ENCODE results near the gene PRDX4. TPM values are rescaled to one million over a fixed set of nuclear protein-coding genes. Genes with fewer than 3 reads are reported as not detected.

PRDX4 gene
- total and polyA plus RNA-seq, 2 of the 8 experiments (the other 6 are each of a cell fraction or from before 2014, with no cell fraction given), result 130 TPM

DNA sequence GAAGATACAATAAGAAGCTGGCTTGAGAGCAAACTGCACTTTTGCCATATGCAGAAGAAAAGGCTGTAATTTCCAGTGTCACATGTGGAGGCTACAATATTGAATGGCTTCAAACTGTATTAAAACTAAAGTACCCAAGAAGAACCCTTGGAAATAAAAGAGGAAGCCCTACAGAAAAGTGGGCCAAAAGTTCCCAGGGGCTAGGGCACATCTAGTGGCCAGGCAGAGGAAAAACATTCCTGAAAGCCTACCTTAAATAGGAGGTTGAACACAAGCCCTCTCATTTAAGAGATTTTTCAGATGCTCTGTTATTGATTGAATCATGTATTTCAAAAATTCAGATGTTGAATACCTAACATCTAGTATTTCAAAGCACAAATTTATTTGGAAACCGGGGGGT, 40.6 kb upstream of the PRDX4 start:
- Histone ChIP-seq H3K4ac (replicated peaks; ENCODE audit: insufficient read length, low read depth, low read length) (no peak overlapping the region), H2AFZ (ENCODE audit: low read length) (no peak overlapping the region), H2BK20ac (ENCODE audit: low read length) (no peak overlapping the region), H3K79me1 (ENCODE audit: low read depth, low read length) (no peaks in the 10 kb centered on the region), H4K91ac (replicated peaks; ENCODE audit: insufficient read length, low read length) (no peak overlapping the region), H4K5ac (ENCODE audit: insufficient read length, low read depth, low read length) (no peak overlapping the region), H3K9me3 (ENCODE audit: insufficient read depth in 2 of 2, low read depth in 1 of 2, low read length in 1 of 2) (no peaks in the 10 kb centered on the region), H3K4me2 (ENCODE audit: insufficient read depth in 1 of 2, low read depth in 2 of 2, low read length in 2 of 2) (no peak overlapping the region), H2BK5ac (ENCODE audit: low read depth, low read length) (no peak overlapping the region), H3K27me3 (replicated peaks in 1 of 4; ENCODE audit: control insufficient read depth in 3 of 4, extremely low read depth in 1 of 4, insufficient read depth in 3 of 4, low read length in 3 of 4) (no peaks in the 10 kb centered on the region), H3K23ac (ENCODE audit: insufficient read length) (no peak overlapping the region), H4K8ac (ENCODE audit: extremely low read depth, insufficient read depth, low read length) (no peak overlapping the region), H3K23me2 (ENCODE audit: low read depth, low read length) (no peaks in the 10 kb centered on the region), H3K27ac (ENCODE audit: low read depth, low read length) (no peak overlapping the region), H3K56ac (replicated peaks; ENCODE audit: insufficient read length, low read depth, low read length) (no peak overlapping the region), H2AK5ac (ENCODE audit: low read depth, low read length) (no peak overlapping the region), H4K20me1 (replicated peaks in 1 of 2; ENCODE audit: control insufficient read depth in 1 of 2, insufficient read depth in 2 of 2, low read length in 2 of 2) (no peaks in the 10 kb centered on the region), H2BK12ac (ENCODE audit: low read depth, low read length) (no peak overlapping the region), H3K9ac (replicated peaks in 1 of 4; ENCODE audit: extremely low read depth in 1 of 4, low read depth in 3 of 4, low read length in 3 of 4) (no peak overlapping the region), H3K4me1 (replicated peaks in 1 of 4; ENCODE audit: control insufficient read depth in 3 of 4, insufficient read depth in 4 of 4, low read length in 3 of 4) (no peaks in the 10 kb centered on the region), H3K36me3 (ENCODE audit: control insufficient read depth in 2 of 4, insufficient read depth in 4 of 4, low read length in 3 of 4) (no peaks in the 10 kb centered on the region), H3K14ac (ENCODE audit: insufficient read length) (no peak overlapping the region), H2BK15ac (ENCODE audit: low read length) (no peak overlapping the region), H3K18ac (ENCODE audit: extremely low read depth, low read length) (no peak overlapping the region), H2BK120ac (replicated peaks; ENCODE audit: low read depth, low read length) (no peak overlapping the region), H3K4me3 (ENCODE audit: extremely low read depth in 1 of 4, insufficient read depth in 2 of 4, low read depth in 3 of 4, low read length in 4 of 4) (no peak overlapping the region), H3K79me2 (ENCODE audit: control insufficient read depth in 1 of 2, insufficient read depth in 2 of 2, low read length in 2 of 2) (no peaks in the 10 kb centered on the region)
- no peak for TF ChIP-seq CHD1 (IDR thresholded peaks at IDR 0.05; ENCODE audit: low read depth, low read length)
- TF ChIP-seq, protein P1, sequence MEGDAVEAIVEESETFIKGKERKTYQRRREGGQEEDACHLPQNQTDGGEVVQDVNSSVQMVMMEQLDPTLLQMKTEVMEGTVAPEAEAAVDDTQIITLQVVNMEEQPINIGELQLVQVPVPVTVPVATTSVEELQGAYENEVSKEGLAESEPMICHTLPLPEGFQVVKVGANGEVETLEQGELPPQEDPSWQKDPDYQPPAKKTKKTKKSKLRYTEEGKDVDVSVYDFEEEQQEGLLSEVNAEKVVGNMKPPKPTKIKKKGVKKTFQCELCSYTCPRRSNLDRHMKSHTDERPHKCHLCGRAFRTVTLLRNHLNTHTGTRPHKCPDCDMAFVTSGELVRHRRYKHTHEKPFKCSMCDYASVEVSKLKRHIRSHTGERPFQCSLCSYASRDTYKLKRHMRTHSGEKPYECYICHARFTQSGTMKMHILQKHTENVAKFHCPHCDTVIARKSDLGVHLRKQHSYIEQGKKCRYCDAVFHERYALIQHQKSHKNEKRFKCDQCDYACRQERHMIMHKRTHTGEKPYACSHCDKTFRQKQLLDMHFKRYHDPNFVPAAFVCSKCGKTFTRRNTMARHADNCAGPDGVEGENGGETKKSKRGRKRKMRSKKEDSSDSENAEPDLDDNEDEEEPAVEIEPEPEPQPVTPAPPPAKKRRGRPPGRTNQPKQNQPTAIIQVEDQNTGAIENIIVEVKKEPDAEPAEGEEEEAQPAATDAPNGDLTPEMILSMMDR (IDR thresholded peaks at IDR 0.05; ENCODE audit: control extremely low read depth in 1 of 3, insufficient read depth in 1 of 3, low read depth in 1 of 3, low read length in 3 of 3), result peak in 1 of 3 experiments; percentile 39; a peak in 1 of 4 replicates
- no peak for TF ChIP-seq EGR1 (IDR thresholded peaks at IDR 0.05; ENCODE audit: borderline replicate concordance, low read depth, low read length)
- no peak for TF ChIP-seq GABPA (IDR thresholded peaks at IDR 0.05; ENCODE audit: borderline replicate concordance, insufficient read depth, low read length)
- TF ChIP-seq RAD21 (IDR thresholded peaks at IDR 0.05 in 1 of 2, conservative IDR thresholded peaks at IDR 0.05 in 1 of 2; ENCODE audit: low read depth in 2 of 2, low read length in 2 of 2), result peak; percentile 29 to 46; a peak in 3 of 4 replicates
- ChIA-PET CTCF (ENCODE audit: partially characterized antibody) (interaction anchor here (1.1 to 3.1 kb wide), 2 partner anchors 8 to 11 kb away, joined by 3 to 11 read pairs; no protein-coding TSS in a partner anchor), POLR2A (ENCODE audit: partially characterized antibody) (no interaction called here)
- FAIRE-seq, result peak; percentile 83
- 78% methylated on average over 1 of the region's 1 CpG; no CpG with 5 or more reads in 1 of the 2 experiments for WGBS, 2 experiments (ENCODE audit: extremely low coverage in 1 of 2, insufficient coverage in 1 of 2, insufficient read length in 1 of 2, insufficient replicate concordance in 2 of 2, low coverage in 1 of 2, low lambda C conversion rate in 2 of 2, missing lambda C conversion rate in 1 of 2)
- no peak for DNase-seq (ENCODE audit: low read depth in 1 of 2, low spot score in 2 of 2)

All from H1 (cell line).